GM18508 (cell line): ENCODE results near the gene PRIM1.
"Not testable (repeated sequence)": the region's sequence is repeated elsewhere in the genome, so short reads cannot be mapped to it uniquely, and the experiment has no call there.

ENCODE experiments used
- ATAC-seq: cut with Tn5 transposase; IDR thresholded peaks from one replicate; pipeline ENCODE4 v1.9.1; 2021; ENCODE audit warnings: moderate number of reproducible peaks; ENCODE audit not compliant: insufficient read depth, unreplicated experiment

PRIM1 gene

DNA sequence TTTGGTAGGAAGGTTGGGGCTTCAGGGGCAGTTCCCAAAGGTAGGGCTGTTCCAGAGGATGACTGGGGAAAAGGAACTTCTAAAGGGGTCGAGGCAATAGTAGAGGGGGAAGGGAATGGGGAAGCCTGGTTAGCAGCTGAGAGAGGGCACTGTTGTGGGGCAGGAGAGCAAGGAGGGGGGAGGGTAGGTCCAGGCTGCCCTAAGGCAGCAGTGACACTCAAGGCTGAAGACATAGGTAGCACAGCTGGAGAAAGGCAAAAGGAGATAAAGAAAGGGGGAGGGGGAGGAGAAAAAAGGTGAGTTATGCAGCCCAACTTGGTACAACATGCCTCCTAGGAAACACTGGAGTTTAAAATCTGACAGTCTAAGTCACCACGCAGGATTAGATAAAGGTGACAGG, 30.9 kb downstream of the PRIM1 start:
- no peak for ATAC-seq

DNA sequence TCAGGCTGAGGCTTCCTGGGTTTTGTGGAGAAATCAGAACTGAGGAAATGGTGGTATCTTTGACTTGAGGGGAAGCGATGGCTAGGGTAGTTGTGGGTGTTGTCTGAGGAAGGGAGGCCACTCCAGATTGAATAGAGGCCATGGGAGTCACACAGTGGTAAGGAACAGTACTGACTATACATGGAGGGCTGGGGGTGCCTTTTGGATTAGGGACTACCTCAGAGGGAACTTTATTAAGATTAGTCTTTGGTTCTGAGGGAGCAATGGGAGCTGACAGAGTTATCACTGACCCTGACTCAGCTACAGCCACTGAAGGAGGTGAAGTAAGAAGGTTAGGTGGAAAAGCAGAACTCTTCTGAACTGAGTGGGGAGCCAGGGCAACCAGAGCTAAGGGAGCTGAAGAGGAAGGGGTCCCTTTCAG, 31.4 kb downstream of the PRIM1 start:
- ATAC-seq: no peak

DNA sequence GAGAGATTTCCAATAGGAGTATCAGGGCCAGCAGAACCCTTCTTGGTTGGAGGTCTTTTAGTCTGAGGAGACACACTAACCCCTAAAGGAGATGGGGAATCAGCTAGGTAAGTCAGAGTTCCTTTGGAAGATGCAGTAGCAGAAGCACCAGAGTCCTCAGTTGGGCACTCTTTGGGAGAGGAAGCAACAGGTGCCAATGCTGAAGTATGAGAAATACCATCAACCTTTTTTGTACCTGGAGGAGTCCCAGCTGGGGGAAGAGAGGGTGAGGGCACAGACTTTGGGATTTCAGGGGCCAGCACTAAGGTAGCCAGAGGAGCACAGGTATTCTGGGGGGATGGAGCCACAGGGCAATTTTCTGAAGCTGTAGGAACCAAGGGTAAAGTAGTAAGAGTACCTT, 33.1 kb downstream of the PRIM1 start:
- ATAC-seq: no peak

DNA sequence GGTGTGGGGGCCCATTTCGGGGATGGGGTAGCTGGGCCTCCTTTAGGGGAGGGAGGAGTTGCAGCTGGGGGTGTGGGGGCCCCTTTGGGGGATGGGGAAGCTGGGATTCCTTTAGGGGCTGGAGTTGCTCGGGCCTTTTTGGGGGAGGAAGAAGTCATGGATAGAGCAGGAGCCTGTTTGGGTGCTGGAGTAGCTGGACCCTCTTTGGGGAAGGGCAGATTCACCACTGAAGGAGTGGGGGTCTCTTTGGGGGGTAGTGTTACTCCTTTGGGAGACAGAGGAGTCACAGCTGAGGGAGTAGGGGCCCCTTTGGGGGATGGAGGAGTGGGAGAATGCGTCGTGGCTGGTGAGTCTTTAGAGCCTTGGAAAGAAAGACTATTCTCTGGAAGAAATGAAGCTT, 33.5 kb downstream of the PRIM1 start:
- no peak for ATAC-seq

DNA sequence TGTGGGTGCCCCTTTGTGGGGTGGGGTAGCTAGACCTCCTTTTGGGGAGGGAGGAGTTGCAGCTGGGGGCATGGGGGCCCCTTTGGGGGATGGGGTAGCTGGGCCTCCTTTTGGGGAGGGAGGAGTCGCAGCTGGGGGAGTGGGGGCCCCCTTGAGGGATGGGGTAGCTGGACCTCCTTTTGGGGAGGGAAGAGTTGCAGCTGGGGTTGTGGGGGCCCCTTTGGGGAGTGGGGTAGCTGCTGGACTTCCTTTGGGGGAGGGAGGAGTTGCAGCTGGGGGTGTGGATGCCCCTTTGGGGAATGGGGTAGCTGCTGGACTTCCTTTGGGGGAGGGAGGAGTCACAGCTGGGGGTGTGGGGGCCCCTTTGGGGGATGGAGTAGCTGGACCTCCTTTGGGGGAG, 34.0 kb downstream of the PRIM1 start:
- ATAC-seq: no peak

DNA sequence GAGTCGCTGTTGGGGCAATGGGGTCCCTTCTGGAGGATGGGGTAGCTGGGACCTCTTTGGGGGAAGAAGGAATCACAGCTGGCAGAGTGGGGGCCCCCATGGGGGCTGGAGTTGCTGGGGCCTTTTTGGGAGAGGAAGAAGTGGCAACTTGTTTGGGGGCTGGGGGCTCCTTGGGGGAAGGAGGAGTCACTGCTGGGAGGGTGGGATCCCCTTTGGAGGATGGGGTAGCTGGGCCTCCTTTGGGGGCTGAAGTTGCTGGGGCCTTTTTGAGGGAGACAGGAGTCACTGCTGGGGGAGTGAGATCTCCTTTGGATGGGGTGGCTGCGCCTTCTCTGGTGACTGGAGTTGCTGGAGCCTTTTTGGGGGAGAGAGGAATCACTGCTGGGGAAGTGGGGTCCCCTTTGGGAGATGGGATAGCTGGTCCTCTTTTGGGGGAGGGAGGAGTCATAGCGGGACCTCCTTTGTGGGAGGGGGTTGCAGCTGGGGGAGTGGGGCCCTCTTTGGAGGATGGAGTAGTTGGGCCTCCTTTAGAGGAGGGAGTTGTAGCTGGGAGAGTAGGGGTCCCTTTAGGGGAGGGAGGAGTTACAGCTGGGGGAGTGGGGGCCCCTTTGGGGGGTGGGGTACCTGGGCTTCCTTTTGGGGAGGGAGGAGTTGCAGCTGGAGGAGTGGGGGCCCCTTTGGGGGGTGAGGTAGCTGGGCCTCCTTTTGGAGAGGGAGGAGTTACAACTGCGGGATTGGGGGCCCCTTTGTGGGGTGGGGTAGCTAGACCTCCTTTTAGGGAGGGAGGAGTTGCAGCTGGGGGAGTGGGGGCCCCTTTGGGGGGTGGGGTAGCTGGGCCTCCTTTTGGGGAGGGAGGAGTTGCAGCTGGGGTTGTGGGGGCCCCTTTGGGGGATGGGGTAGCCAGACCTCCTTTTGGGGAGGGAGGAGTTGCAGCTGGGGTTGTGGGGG, 34.9 kb downstream of the PRIM1 start:
- ATAC-seq: no peak

DNA sequence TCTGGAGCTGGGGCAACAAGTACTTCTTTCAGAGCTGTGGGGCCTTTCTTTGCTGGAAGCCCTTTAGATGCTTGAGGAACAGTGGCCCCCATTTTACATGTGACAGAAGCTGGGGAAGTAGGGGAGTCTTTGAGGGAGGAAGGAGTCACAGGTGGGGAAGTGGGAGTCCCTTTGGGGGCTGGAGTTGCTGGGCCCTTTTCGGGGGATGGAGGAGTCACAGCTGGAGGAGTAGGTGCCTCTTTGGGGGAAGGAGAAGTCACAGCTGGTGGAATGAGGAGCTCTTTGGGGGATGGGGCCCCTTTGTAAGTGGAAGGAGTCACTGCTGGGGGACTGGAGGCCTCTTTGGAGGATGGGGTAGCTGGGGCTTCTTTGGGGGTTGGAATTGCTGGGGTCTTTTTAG, 35.7 kb downstream of the PRIM1 start:
- no peak for ATAC-seq

DNA sequence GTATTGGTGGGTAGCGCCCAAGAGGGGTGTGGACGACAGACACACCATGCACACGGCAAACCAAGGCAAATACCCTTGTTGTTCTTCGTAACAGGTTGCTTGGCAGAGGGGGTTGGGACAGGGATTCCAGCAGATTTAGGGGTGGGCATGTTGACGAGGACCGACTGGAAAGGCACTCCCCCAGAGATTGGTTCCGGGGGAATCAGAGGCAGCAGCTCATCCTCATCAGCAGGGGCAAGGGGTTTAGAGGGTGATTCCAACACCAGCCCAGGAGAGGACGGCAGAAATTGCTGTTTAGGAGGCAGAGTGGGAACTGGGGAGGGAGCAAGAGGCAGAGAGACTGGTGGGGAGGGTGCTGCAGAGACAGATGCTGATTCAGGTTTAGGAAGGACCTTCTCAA, 36.3 kb downstream of the PRIM1 start:
- no peak for ATAC-seq

DNA sequence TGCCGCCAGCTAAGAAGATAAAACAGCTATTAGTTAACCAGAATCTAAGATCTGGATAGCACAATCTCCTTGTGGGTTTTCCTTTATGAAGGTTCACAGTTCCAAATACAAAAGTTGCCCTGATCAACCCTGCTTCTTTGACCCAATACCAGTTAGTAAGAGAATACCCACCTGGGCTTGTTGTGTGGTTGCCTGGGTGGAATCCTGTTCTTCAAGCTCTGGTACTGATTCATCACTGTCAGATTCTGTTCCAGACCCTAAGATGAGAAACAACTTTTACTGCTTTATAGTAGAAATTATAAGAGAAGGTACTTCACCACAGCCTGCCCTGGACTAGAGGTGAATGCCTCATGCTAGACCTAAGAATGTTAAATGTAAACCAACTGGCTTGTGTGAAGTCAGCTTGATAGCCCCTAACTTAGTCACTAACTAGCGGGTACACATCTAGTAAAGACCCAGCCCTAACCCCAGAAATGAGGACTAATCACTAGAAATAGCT, 37.6 kb downstream of the PRIM1 start:
- ATAC-seq: no peak

DNA sequence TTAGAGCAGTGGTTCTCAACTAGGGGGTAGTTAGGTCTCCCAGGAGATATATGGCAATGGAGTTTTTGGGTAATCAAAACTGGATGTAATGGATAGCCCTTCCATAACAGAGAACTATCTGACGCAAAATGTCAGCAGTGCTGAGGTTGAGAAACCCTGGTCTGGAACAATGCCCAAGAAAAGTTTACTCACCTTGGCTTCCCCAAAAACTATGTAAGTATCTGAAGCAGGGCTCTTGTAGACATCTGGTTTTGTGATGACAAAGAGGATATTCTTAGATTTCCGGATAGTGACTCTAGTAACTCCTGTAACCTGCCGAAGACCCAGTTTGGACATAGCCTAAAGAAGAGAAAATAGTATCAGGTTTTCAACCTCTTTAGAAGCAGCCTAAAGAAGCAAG, 38.8 kb downstream of the PRIM1 start:
- no peak for ATAC-seq

DNA sequence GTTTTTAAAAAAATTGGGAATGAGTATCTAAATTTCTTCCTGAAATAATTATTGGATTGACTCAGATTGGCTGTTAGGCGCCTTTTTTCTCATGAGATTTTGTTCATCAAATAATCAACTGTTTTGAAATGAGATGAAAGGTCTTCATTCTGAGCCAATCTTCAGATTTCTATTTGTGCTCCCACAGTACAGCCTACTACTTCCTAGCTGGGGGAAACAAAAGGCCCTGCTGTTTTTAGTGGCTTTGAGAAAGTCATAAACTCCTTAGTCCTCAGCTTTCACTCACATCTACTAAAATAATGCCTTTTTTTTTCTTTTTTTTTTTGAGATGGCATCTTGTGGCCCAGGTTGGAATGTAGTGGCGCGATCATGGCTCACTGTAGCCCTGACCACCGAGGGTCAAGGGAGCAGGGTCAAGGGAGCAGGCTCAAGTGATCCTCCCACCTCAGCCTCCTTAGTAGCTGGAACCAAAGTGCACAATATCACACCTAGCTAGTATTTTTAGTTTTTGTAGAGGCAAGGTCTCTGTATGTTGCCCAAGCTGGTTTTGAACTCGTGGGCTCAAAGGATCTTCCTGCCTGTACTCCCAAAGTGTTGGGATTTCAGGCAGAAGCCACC, 42.3 kb downstream of the PRIM1 start:
- ATAC-seq: no peak

DNA sequence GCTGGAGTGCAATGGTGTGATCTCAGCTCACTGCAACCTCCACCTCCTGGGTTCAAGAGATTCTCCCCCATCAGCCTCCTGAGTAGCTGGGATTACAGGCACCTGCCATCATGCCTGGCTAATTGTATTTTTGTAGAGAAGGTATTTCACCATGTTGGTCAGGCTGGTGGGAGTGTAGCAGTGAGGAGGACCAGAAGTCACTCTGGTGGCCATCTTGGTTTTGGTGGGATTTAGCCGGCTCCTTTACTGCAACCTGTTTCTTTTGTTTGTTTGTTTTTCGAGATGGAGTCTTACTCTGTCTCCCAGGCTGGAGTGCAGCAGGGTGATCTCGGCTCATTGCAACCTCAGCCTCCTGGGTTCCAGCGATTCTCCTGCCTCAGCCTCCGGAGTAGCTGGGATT, 47.6 kb downstream of the PRIM1 start:
- not testable (repeated sequence) for ATAC-seq

DNA sequence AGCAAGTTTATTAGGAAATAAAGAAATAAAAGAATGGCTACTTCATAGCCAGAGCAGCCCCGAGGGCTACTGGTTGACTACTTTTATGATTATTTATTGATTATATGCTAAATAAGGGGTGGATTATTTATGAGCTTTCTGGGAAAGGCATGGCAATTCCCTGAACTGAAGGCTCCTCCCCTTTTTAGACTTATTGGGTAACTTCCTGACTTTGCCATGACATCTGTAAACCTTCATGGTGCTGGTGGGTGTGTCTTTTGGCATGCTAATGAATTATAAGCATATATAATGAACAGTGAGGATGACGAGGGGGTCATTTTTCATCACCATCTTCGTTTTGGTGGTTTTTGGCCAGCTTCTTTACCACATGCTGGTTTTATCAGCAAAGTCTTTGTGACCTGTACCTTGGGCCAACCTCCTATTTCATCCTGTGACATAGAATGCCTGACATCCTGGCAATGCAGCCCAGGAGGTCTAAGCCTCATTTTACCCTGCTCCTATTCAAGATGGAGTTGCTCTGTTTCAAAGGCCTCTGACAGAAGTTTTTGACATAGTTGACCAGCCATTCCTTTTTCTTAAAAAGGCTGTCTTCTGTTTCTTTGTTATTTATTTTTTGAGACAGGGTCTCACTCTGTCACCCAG, 53.0 kb downstream of the PRIM1 start:
- no peak for ATAC-seq

DNA sequence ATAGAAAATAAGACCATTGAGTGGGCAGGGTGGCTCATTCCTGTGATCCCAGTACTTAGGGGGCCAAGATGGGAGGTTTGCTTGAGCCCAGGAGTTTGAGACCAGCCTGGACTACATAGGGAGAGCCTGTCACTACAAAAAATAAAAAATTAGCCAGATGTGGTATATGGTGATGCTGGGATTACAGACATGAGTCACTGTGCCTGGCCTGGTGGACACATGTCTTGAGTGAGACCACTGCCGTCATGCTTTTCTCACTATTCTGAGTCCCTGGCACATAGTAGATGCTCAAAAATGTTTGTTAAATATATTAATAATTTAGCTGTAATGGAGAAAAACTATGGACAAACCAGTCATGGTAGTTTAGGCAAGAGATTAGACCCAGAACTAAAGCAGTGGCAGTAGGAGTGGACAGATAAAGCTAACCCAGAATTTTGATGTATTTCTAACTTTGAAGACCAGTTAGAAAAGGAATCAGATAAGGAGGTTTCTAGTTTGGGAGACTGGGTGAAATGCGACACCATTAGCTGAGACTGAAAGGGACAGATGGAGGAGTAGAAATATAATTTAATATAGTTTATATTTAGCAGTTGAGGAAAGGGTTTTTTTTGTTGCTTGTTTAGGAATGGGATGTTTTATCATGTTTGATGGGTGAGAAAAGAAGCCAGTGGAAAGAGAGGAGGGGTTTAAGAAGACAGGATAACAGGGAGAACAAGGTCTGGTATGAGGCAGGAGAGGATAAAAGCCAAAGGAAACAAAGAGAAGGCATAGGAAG, 56.6 kb downstream of the PRIM1 start:
- no peak for ATAC-seq

DNA sequence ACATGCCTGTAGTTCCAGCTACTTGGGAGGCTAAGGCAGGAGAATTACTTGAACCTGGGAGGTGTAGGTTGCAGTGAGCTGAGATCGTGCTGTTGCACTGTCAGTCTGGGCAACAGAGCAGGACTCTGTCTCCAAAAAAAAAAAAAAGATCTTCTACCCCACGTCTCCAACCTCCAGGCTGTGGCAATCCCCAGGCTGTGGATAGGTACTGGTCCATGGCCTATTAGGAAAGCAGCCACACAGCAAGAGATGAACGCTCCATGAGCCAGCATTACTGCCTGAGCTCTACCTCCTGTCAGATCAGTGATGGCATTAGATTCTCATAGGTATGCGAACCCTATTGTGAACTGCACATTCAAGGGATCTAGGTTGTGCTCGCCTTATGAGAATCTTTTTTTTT, 58.0 kb downstream of the PRIM1 start:
- ATAC-seq: no peak

DNA sequence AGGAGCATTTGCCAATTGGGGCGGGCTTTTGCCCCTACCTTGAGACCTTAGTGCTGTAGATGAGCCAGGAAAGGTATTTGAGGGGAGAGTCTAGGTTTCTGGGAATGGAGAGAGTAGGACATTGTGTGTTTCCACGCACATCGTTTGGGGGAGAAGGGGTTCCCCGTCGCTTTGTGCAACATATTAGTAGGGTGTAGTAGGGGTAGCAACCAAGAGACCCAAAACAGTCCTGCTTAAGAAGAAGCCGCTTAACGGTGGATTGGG, 63.3 kb downstream of the PRIM1 start:
- no peak for ATAC-seq

DNA sequence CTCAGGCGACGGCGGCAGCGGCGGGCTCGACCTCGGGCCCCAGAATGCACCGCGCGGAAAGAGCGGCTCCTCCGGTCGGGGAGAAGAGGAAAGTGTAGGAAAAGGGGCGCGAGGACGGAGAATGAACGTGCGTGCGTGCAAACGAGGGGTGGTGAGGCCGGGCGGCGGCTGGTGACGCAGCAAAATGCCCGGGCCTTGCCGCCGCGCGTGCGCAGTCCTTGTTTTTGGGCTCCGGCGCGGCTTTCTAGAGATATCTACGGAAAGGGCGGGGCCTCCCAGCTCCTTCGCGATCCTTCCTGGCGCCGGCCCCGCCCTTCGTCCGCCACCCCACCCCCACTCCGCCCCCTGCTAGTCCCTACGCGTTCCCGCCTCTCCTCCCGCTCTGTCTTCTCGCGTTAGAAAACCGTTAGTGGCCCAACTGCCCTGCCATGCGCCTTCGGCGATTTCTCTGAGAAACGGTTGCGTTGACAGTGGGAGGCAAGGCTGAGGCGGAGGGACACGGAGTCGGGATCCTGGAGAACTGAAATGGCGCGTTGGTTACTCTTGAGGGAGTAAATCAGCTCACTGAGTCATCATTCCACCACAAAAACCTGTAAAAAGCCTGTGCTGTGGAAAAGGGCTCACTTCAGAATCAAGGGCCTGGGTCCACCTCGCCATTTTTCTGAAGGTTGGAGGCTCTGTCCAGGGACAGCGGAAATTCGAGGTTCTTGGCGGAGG, 63.8 kb downstream of the PRIM1 start, which contains the start of gene PTGES3:
PTGES3 (minus strand) TSS at position 156 of the 717 bp plus-strand sequence. CDS start 285 bp downstream, outside the sequence.
- peak; percentile 38 for ATAC-seq

DNA sequence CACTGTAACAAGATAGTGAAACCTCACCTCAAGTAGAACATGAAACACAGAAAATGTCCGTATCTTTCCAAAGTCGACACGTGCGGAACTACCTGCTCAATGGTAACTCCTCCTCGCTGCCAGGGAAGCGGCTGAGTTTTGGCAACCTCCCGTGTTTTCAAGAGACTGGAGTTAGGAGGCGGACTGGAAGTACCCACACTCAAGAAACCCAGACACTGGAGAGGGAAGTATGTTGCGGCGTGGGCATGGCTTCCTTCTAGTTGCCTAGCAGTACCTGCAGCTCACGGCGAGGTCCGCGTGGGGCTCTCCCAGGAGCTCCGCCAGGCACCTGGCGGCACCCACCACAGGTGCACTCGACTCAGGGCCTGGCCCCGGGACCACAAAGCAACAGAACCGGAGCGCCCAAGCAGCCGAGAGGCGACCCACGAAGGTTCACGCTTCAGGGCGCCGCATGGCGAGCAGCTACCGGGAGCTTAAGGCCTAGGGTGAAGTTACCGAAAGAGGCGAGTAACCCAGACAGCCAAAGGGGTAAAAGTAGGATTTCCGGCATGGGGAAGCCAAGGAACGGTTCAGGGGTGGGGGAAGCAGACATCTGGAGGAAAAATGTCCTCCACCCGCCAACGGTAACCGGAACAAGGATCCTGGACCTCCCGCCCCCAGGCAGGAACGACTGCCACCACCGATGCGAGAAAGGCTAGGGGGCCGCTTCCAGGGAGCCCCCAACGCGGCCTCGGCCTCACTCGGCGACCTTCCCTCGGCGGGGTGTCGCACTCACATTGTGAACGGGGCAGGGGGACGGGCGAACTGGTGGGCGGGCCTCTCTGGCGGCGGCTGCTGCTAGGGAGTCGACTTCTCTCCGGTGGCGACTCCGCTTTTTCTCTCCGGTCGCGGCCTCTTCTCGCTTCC, 64.6 kb downstream of the PRIM1 start:
- ATAC-seq: no peak
